GM06990 (cell line): ENCODE results near the gene MYOCOS.
"Not testable (repeated sequence)": the region's sequence is repeated elsewhere in the genome, so short reads cannot be mapped to it uniquely, and the experiment has no call there.

Source experiments
- DNase-seq: peaks from one replicate; pipeline ENCODE4 v3.0.0-alpha.2; 2011; ENCODE audit not compliant: insufficient read length; ENCODE audit errors: extremely low read depth
- H3K27me3 ChIP-seq: replicated peaks from 2 replicates; pipeline ENCODE4 v1.6.0; 2011; ENCODE audit warnings: low read length; ENCODE audit not compliant: control insufficient read depth, insufficient read depth
- H3K36me3 ChIP-seq: 2 replicates; pipeline ENCODE4 v1.5.1; 2011; ENCODE audit warnings: low read length; ENCODE audit not compliant: control insufficient read depth, insufficient read depth
- H3K4me3 ChIP-seq: replicated peaks from 2 replicates; pipeline ENCODE4 v1.5.1; 2011; ENCODE audit warnings: low read depth, mild to moderate bottlenecking, control low read depth, low read length
- TF ChIP-seq, protein P1 (sequence below): IDR thresholded peaks from 2 replicates; pipeline ENCODE4 v1.5.1; 2011; ENCODE audit warnings: low read length, control low read depth, mild to moderate bottlenecking, inconsistent platforms; ENCODE audit not compliant: insufficient read depth, poor library complexity, severe bottlenecking

Gene MYOCOS

DNA sequence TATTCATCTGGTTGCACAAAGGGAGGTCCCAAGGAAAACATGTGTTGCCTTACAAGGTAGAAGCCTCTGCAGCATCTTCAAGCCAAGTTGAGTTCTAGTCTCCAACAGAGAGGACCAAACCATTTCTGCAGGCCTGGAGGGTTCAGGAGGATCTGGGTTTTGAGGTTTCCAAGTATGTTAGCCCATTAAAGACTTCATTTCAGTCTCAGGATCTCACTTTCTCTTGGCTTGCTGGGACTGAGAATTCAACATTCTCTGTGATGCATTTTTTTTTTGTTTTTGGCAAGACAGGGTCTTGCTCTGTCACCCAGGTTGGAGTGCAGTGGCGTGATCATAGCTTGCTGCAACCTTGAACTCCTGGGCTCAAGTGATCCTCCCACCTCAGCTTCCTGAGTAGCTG lies 8.8 kb upstream of the MYOCOS start:
- TF ChIP-seq, protein P1, sequence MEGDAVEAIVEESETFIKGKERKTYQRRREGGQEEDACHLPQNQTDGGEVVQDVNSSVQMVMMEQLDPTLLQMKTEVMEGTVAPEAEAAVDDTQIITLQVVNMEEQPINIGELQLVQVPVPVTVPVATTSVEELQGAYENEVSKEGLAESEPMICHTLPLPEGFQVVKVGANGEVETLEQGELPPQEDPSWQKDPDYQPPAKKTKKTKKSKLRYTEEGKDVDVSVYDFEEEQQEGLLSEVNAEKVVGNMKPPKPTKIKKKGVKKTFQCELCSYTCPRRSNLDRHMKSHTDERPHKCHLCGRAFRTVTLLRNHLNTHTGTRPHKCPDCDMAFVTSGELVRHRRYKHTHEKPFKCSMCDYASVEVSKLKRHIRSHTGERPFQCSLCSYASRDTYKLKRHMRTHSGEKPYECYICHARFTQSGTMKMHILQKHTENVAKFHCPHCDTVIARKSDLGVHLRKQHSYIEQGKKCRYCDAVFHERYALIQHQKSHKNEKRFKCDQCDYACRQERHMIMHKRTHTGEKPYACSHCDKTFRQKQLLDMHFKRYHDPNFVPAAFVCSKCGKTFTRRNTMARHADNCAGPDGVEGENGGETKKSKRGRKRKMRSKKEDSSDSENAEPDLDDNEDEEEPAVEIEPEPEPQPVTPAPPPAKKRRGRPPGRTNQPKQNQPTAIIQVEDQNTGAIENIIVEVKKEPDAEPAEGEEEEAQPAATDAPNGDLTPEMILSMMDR = no peak
- Histone ChIP-seq H3K36me3 (no peaks in the 10 kb centered on the region), H3K27me3 (no peaks in the 10 kb centered on the region), H3K4me3 (no peak overlapping the region)
- DNase-seq = no peak

DNA sequence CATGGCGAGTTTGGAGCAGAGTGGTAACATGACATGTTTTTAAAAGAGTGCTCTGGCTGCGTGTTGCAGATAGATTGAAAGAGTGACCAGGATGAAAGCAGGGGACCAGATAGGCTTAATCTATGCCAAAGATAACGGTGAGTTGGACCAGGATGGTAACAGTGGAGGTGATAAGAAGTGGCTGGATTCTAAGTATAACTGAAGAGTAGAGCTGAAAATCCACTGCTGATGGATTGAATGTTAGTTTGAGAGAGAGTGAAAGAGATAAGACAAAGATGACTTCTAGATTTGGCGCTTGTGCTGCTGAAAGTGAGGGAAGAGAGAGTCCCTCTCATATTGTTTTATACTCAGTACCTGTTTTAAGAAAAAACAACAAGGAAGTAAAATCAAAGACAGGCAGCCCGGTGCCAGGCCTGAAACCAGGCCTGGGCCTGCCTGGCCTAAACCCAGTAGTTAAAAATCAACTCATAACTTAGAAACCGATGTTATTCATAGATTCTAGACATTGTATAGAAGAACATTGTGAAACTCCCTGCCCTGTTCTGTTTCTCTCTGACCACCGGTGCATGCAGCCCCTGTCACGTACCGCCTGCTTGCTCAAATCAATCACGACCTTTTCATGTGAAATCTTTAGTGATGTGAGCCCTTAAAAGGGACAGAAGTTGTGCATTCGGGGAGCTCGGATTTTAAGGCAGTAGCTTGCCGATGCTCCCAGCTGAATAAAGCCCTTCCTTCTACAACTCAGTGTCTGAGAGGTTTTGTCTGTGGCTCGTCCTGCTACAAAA lies 6.7 kb upstream of the MYOCOS start:
- not testable (repeated sequence) for H3K4me3 ChIP-seq, H3K27me3 ChIP-seq, DNase-seq, H3K36me3 ChIP-seq

DNA sequence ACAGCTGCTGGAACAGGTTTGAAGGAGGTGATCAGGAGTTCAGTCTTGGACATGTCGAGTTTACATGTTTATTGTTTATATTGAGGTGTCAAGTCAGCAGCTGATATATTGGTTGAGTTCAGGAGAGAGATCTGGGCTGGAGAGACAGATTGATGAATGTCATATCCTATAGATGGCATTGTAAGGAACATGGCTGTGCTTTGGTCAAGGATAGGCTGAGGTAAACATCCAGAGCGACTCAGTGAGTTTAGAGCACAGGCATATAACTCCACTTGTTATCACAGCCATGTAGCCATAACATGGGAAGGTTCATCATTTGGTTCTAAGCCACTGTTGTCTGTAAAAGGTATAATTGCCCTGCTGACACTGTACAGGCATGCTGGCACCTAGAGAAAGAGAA lies 5.5 kb upstream of the MYOCOS start:
- TF ChIP-seq, protein P1 = no peak
- no peaks in the 10 kb centered on the region for H3K36me3 ChIP-seq
- no peak for DNase-seq
- H3K27me3 ChIP-seq = no peaks in the 10 kb centered on the region
- no peak overlapping the region for H3K4me3 ChIP-seq

DNA sequence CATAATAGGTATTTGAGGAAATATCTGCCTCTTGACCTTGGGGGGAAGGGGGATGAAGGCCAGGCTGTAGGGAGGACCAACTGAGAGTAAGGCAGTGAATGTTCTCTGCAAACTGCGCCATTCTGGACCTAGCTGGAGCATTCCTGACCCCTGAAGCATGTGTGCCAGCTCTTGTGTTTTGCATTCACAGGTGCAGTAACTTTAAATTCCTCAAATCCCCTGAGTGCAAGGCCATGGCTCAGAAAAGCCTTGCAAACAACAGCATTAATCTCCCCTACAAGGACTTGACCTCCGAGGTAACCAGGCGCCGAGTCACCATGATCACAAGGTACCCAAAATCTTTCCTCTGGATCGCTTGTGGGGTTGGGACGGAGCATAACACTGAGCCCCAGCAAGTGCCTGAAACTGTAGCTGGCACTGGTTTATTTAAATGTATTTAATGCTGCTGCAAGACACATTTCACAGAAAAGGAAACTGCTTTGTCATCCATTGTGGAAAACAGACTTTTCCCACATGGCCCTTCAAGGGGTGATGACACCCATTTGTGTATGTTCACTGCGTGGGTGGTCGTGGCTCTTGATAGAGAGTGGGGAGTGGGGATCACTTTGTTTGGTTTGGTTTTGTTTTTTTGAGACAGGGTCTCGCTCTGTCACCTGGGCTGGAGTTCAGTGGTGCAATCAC lies 1.7 kb downstream of the MYOCOS start:
- Histone ChIP-seq H3K4me3 (no peak overlapping the region), H3K36me3 (no peaks in the 10 kb centered on the region), H3K27me3 (no peaks in the 10 kb centered on the region)
- no peak for DNase-seq
- TF ChIP-seq, protein P1 = no peak

DNA sequence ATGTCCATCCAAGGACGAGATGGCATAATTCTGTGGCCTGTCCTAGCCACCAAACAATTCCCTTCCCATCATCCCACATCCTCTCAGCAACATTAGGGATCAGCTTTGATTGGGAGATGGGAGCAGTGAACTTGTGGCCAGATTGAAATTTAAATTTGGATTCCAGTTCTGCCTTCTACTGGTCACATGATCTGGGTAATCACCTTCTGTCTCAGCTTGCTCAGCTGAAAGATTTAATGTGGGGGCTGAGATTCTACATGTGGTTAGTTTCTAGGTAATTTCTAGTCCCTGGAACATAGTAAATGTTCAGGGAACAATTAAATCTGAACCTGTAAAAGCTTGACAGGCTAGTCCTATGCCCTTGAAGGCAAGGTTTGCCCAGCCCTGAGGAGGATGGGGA lies 3.2 kb downstream of the MYOCOS start:
- no peak overlapping the region for H3K4me3 ChIP-seq
- TF ChIP-seq, protein P1 = no peak
- H3K27me3 ChIP-seq = no peaks in the 10 kb centered on the region
- no peak for DNase-seq
- no peaks in the 10 kb centered on the region for H3K36me3 ChIP-seq

DNA sequence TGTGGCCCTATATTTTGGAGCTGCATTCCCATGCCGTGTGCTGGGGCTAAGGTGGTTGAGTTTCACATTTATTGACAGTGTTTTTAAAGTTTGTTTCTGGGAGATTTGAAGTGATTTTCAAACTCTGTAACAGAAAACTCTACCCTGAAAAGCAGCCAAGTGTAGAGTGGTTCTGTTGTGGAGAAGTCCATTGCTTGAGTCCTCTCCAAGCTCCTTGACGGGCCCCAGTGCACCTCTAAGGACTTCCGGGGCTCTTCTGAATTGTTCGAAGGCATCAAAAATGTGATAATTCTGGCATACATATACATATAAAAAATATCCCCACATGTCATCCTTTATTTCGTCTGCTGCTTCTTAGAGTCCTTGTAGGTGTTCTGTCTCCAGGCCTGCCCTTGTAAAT lies 5.0 kb downstream of the MYOCOS start:
- no peak for DNase-seq
- Histone ChIP-seq H3K4me3 (no peak overlapping the region), H3K27me3 (no peaks in the 10 kb centered on the region), H3K36me3 (no peaks in the 10 kb centered on the region)
- TF ChIP-seq, protein P1 = no peak
